Ectodermal cell (in vitro differentiated cells): ENCODE data around the gene SHH.

ENCODE experiments used
- H3K27ac ChIP-seq: 2 replicates; pipeline ENCODE4 v1.7.0; 2013; ENCODE audit warnings: mild to moderate bottlenecking, low read depth, low read length; ENCODE audit not compliant: insufficient read depth, poor library complexity, severe bottlenecking
- H3K27me3 ChIP-seq: 2 replicates; pipeline ENCODE4 v1.7.0; 2013; ENCODE audit warnings: mild to moderate bottlenecking, low read length; ENCODE audit not compliant: insufficient read depth, control insufficient read depth, poor library complexity, severe bottlenecking
- H3K36me3 ChIP-seq: one replicate; pipeline ENCODE4 v1.7.0; 2013; ENCODE audit warnings: low read length; ENCODE audit not compliant: control insufficient read depth, insufficient read depth
- H3K4me1 ChIP-seq: one replicate; pipeline ENCODE4 v1.7.0; 2013; ENCODE audit warnings: low read length; ENCODE audit not compliant: control insufficient read depth, insufficient read depth
- H3K4me3 ChIP-seq: 2 replicates; pipeline ENCODE4 v1.7.0; 2013; ENCODE audit warnings: low read depth, low read length, control low read depth; ENCODE audit not compliant: insufficient read depth
- H3K9me3 ChIP-seq: 2 replicates; pipeline ENCODE4 v1.7.0; 2013; ENCODE audit warnings: mild to moderate bottlenecking, low read length, moderate library complexity; ENCODE audit not compliant: control insufficient read depth
- WGBS, 2 experiments: methylation state at CpG; one replicate each; pipeline ENCODE4 v1.1.7; 2013; ENCODE audit warnings: missing lambda C conversion rate in 2 of 2; 5-methylcytosine and 5-hydroxymethylcytosine counted together

SHH gene

DNA sequence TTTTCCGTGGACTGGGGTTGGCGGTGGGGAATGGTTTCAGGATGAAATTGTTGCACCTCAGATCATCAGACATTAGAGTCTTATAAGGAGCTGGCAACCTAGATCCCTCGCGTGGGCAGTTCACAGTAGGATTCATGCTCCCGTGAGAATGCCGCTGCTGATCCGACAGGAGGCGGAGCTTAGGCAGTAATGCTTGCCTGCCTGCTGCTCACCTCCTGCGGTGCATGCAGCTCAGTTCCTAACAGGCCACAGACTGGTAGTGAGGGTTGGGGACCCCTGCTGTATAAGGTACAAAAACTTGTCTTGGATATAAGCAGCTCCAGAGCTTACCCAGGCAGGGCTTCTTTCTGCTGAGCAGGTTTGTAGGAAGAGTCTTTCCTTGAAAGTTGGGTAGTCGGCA, 53.9 kb downstream of the SHH start:
- H3K27ac ChIP-seq: no peak overlapping the region
- no peaks in the 10 kb centered on the region for H3K27me3 ChIP-seq
- no peak overlapping the region for H3K4me3 ChIP-seq
- WGBS, 2 experiments: 57 to 60% methylated on average over 10 of the region's 10 CpGs
- H3K36me3 ChIP-seq: no peaks in the 10 kb centered on the region
- peaks cover 14% of the 10 kb centered on the region for H3K4me1 ChIP-seq
- no peaks in the 10 kb centered on the region for H3K9me3 ChIP-seq

DNA sequence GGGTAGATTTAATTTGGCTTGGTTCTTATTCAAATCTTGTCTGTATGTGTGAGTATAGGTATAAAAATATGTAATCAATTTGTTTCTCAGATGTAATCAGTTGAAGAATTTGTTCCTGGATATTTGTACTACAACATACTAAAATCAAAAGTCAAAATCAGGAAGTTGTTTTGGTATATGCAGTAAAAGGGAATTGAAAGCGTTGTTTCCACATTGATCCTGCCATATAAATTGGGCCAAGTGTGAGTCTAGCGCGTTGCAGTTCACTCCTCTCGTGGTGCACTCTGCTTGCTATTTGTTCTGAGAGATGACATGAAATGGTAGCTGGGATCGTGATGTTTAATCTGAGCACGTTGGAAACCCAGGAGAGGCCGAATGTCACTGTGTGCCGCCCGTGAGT, 55.9 kb downstream of the SHH start:
- Histone ChIP-seq H3K27me3 (no peaks in the 10 kb centered on the region), H3K4me1 (peaks cover 4% of the 10 kb centered on the region), H3K27ac (no peak overlapping the region), H3K9me3 (no peaks in the 10 kb centered on the region), H3K4me3 (no peak overlapping the region), H3K36me3 (no peaks in the 10 kb centered on the region)
- 96% methylated on average over 9 of the region's 9 CpGs for WGBS, 2 experiments

DNA sequence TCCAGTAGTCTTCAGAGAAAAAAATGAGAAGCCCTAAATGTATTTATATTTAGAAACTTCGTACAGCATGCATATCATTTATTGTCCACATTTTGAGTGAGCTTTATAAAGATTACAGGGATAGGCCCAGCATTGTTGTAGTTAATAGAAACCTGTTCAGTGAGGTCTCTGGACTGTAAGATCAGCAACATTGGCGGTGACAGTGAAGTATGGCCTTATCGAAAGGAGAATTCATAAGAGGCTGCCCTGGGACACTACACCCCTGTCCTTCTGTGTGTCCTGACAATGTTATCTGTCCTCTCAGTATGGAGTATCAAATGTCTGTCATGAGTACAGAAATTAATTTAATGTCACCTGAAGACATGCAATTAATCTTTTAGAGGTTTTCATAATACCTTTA, 57.2 kb downstream of the SHH start:
- 97 to 98% methylated on average over 2 to 3 of the region's 3 CpGs for WGBS, 2 experiments
- peaks cover 4% of the 10 kb centered on the region for H3K4me1 ChIP-seq
- no peak overlapping the region for H3K27ac ChIP-seq
- no peaks in the 10 kb centered on the region for H3K36me3 ChIP-seq
- H3K4me3 ChIP-seq: no peak overlapping the region
- no peaks in the 10 kb centered on the region for H3K9me3 ChIP-seq
- no peaks in the 10 kb centered on the region for H3K27me3 ChIP-seq

DNA sequence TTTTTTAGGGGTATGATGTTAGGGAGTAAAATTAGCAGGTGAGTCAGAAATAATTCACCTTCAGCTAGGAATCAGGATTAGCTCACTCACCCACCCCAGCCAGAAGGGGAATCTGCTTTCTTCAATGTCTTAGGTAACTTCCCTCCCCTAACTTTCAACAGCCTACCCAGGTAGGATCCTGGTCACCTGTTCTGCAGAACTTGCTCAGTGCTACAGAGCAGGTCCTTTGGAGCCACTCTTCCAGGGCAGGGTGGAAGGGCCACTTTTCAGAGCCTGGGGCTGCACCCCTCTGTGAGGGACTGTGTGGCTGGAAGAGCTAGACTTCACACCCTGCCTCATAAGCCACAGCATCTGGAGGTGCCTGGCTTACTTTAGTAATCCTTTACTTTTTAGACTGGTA, 58.1 kb downstream of the SHH start:
- no peaks in the 10 kb centered on the region for H3K36me3 ChIP-seq
- no peaks in the 10 kb centered on the region for H3K27me3 ChIP-seq
- H3K4me1 ChIP-seq: peaks cover 4% of the 10 kb centered on the region
- H3K27ac ChIP-seq: no peak overlapping the region
- H3K4me3 ChIP-seq: no peak overlapping the region
- H3K9me3 ChIP-seq: no peaks in the 10 kb centered on the region

DNA sequence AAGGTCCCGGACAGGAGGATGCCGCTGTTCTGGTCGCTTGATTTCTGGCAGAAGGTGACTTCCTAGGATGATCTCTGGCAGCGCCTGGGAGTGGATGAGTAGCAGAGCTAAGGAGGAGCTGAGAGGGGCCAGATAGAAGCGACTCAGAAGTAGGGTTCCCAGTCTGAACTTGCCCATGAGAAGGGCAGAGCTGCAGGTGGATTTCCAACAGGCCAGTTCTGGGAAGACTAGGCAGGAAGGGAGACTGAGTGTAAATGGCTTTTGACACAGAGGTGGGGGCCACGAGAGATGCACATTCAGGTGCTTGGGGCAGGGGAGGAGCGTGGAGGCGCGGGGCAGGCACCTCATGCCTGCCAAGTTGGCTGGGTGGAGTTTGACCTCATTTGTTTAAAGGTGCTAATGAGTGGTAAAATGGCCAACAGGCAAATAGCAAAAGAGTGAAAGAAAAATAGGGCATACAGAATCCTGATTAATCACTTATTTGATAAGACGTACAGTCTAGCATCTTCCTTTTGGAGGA, 58.8 kb downstream of the SHH start:
- Histone ChIP-seq H3K9me3 (no peaks in the 10 kb centered on the region), H3K27me3 (no peaks in the 10 kb centered on the region), H3K4me3 (no peak overlapping the region), H3K4me1 (peaks cover 2% of the 10 kb centered on the region), H3K27ac (no peak overlapping the region), H3K36me3 (no peaks in the 10 kb centered on the region)
- 94% methylated on average over 10 of the region's 10 CpGs for WGBS, 2 experiments

DNA sequence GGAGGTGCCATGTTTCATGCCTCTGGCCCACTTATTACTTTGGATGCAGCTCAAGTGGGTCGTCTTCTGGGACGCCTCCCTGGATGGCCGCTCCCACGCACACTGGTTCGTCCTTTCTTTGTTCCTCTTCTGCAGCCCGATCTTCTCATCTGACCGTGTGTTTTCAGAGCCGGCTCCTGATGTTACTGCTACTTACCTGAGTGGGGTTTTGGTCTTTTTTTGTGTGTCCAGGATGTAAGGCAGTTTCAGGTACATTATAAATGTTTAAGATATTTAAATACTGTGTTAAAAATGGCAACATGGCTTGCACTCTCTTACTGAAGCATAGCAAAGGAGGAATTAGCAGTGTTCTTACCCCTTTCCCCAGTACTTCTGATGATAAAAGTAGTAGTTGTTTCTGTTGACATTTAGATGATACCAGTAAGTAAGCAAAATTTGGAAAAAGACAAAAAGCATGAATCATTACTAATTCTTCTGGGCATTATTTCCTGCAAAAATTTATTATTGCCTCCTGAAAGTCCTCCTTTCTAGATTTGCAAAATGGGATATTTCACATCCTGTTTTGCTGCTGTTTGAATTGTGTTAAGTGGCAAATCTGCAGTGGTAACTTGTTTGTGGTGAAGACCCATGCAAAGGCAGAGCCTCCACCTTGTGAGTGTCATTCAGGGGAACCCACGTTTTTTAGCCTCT, 59.4 kb downstream of the SHH start:
- Histone ChIP-seq H3K36me3 (no peaks in the 10 kb centered on the region), H3K27ac (no peak overlapping the region), H3K4me1 (no peaks in the 10 kb centered on the region), H3K4me3 (no peak overlapping the region), H3K27me3 (no peaks in the 10 kb centered on the region), H3K9me3 (no peaks in the 10 kb centered on the region)
- 93% methylated on average over 9 of the region's 9 CpGs for WGBS, 2 experiments

DNA sequence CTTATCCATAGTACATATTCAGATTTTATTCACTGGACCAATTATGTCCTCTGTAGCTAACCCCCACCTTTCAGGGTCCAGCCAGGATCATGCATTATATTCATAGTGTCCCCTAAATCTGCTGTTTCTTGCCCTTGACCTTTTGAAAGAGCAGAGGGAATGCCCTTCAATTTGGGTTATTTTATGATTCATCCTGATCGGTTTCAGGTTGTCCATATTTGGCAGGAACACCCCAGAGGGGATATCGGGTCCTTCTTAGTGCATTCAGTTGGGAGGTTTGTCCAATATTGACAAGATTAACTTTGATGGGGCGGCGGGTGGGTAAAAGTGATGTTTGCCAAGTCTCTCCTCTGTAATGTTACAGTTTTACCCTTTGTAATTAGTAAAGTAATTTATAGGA, 60.9 kb downstream of the SHH start:
- no peak overlapping the region for H3K4me3 ChIP-seq
- no peaks in the 10 kb centered on the region for H3K36me3 ChIP-seq
- H3K27ac ChIP-seq: no peak overlapping the region
- H3K9me3 ChIP-seq: no peaks in the 10 kb centered on the region
- H3K4me1 ChIP-seq: no peaks in the 10 kb centered on the region
- WGBS, 2 experiments: 95 to 98% methylated on average over 4 of the region's 4 CpGs
- no peaks in the 10 kb centered on the region for H3K27me3 ChIP-seq

DNA sequence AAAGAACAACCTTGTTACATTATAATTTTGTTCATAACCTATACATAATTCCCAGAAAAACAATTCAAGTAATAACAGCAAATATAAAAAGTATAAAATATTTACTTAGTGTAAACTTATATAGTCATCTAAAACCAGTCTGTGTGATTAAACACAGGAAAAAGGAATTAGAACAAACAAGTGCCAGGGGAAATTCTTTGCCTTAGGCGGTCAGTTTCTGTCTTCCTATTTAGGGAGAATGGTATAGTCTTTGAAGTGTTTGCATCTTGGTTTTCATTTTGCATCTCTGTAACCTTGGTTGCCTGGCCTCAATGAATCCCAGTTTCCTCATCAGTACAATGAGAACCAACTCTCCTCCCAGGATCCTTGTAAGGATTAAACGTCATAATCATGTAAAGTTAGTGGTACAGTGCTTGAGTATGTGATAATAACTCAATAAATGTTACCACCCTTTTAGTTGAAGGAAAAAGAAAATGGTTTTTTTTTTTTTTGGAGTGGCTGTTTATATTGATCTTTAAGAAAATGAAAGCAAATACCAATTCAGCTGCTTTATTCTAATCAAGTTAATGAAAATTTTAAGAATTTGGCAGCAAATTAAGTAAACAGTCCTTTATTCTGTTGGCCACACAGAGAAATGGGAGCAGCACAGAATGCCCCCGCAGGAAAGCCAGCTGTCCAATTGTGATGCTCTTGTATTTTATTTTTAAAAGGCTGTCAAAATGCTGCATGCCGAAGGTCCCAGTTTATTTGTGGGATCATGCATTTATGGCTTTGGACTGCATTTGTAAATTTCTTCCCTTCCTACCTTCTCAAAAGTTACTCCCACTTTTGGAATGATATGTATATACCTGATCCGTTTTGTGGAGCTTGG, 61.8 kb downstream of the SHH start:
- 97 to 99% methylated on average over 3 to 4 of the region's 5 CpGs for WGBS, 2 experiments
- H3K27ac ChIP-seq: no peak overlapping the region
- H3K4me3 ChIP-seq: no peak overlapping the region
- no peaks in the 10 kb centered on the region for H3K9me3 ChIP-seq
- H3K36me3 ChIP-seq: peaks cover 9% of the 10 kb centered on the region
- H3K4me1 ChIP-seq: no peaks in the 10 kb centered on the region
- no peaks in the 10 kb centered on the region for H3K27me3 ChIP-seq
